CD14-positive monocyte (primary cell): ENCODE results near the gene PITRM1. TPM values are rescaled to one million over a fixed set of nuclear protein-coding genes. Genes with fewer than 3 reads are reported as not detected.

Experiments used
- DNase-seq, 3 donors: peaks; one replicate each; pipeline ENCODE4 v3.0.0-alpha.2; 2011 to 2022
- H2AFZ ChIP-seq: 2 replicates; pipeline ENCODE4 v1.6.0; 2012; ENCODE audit warnings: mild to moderate bottlenecking, low read depth, low read length, inconsistent platforms; ENCODE audit not compliant: insufficient read depth, poor library complexity, severe bottlenecking
- H3K27ac ChIP-seq, 2 donors: 1 replicate in 1 of 2; 2 replicates in 1 of 2; pipeline ENCODE4 v1.5.1; 2012 to 2013; ENCODE audit warnings: low read length in 2 of 2, control low read depth in 1 of 2, inconsistent platforms in 1 of 2, low read depth in 1 of 2, mild to moderate bottlenecking in 1 of 2
- H3K27me3 ChIP-seq, 2 donors: one replicate each; pipeline versions ENCODE4 v1.6.0 to v1.6.1; 2011 to 2013; ENCODE audit warnings: low read length in 2 of 2; ENCODE audit not compliant: control insufficient read depth in 2 of 2, insufficient read depth in 2 of 2
- H3K36me3 ChIP-seq, 2 donors: replicated peaks in 1 of 2; 1 replicate in 1 of 2; 2 replicates in 1 of 2; pipeline versions ENCODE4 v1.5.1 to v1.6.1; 2012 to 2013; ENCODE audit warnings: low read length in 2 of 2, control low read depth in 1 of 2, inconsistent platforms in 1 of 2, mild to moderate bottlenecking in 1 of 2; ENCODE audit not compliant: insufficient read depth in 2 of 2, control insufficient read depth in 1 of 2
- H3K4me1 ChIP-seq, 2 donors: 1 replicate in 1 of 2; 2 replicates in 1 of 2; pipeline versions ENCODE4 v1.5.1 to v1.6.1; 2012 to 2013; ENCODE audit warnings: low read length in 2 of 2, control low read depth in 1 of 2, inconsistent platforms in 1 of 2, mild to moderate bottlenecking in 1 of 2, moderate library complexity in 1 of 2; ENCODE audit not compliant: insufficient read depth in 2 of 2, control insufficient read depth in 1 of 2
- H3K4me2 ChIP-seq: replicated peaks from 2 replicates; pipeline ENCODE3; 2012; ENCODE audit warnings: low read length, moderate library complexity, mild to moderate bottlenecking; ENCODE audit not compliant: poor library complexity, severe bottlenecking; ENCODE audit errors: extremely low read depth
- H3K4me3 ChIP-seq, 3 experiments: fragments of 200-600 bp in 1 of 3; sonication (generic) in 1 of 3; replicated peaks in 1 of 3; 1 replicate in 2 of 3; 2 replicates in 1 of 3; pipeline ENCODE4 v1.5.1; 2011 to 2013; ENCODE audit warnings: low read length in 3 of 3, mild to moderate bottlenecking in 3 of 3, control low read depth in 2 of 3, low read depth in 2 of 3, inconsistent platforms in 1 of 3, moderate library complexity in 1 of 3
- H3K79me2 ChIP-seq: 2 replicates; pipeline ENCODE4 v1.6.0; 2012; ENCODE audit warnings: mild to moderate bottlenecking, control low read depth, inconsistent platforms, low read length, moderate library complexity; ENCODE audit not compliant: insufficient read depth
- H3K9ac ChIP-seq: 2 replicates; pipeline ENCODE4 v1.6.0; 2017; ENCODE audit warnings: low read length, mild to moderate bottlenecking; ENCODE audit not compliant: insufficient read depth, poor library complexity, severe bottlenecking
- H3K9me3 ChIP-seq, 2 donors: replicated peaks in 1 of 2; 1 replicate in 1 of 2; 2 replicates in 1 of 2; pipeline versions ENCODE4 v1.5.1 to v1.6.1; 2012 to 2013; ENCODE audit warnings: low read length in 2 of 2, control low read depth in 1 of 2; ENCODE audit not compliant: control insufficient read depth in 1 of 2, insufficient read depth in 1 of 2
- H4K20me1 ChIP-seq: 2 replicates; pipeline ENCODE4 v1.6.0; 2012; ENCODE audit warnings: mild to moderate bottlenecking, low read length, control low read depth, moderate library complexity; ENCODE audit not compliant: insufficient read depth
- H3K27ac Mint-ChIP-seq, 7 donors: one replicate each; pipeline ENCODE4 v1.8.0; 2020; ENCODE audit warnings: mild to moderate bottlenecking in 7 of 7, mixed read lengths in 7 of 7, moderate library complexity in 6 of 7, inconsistent platforms in 2 of 7
- H3K27me3 Mint-ChIP-seq, 3 donors: one replicate each; pipeline ENCODE4 v1.8.0; 2021 to 2022; ENCODE audit warnings: low read depth in 3 of 3, mild to moderate bottlenecking in 3 of 3, mixed read lengths in 3 of 3, moderate library complexity in 3 of 3, inconsistent platforms in 1 of 3
- H3K36me3 Mint-ChIP-seq, 2 donors: one replicate each; pipeline ENCODE4 v1.8.0; 2020; ENCODE audit warnings: mixed read lengths in 2 of 2, inconsistent platforms in 1 of 2, mild to moderate bottlenecking in 1 of 2
- H3K4me1 Mint-ChIP-seq: one replicate; pipeline ENCODE4 v1.8.0; 2020; ENCODE audit warnings: mild to moderate bottlenecking, mixed read lengths
- H3K4me3 Mint-ChIP-seq, 2 donors: one replicate each; pipeline ENCODE4 v1.8.0; 2020; ENCODE audit warnings: mild to moderate bottlenecking in 2 of 2, mixed read lengths in 2 of 2, moderate library complexity in 1 of 2
- H3K9me3 Mint-ChIP-seq, 7 donors: one replicate each; pipeline ENCODE4 v1.8.0; 2020 to 2022; ENCODE audit warnings: mixed read lengths in 7 of 7, mild to moderate bottlenecking in 6 of 7, moderate library complexity in 6 of 7, inconsistent platforms in 2 of 7
- WGBS: methylation state at CpG from one replicate; pipeline ENCODE4 v1.1.5; 2013; ENCODE audit warnings: missing lambda C conversion rate; ENCODE audit not compliant: insufficient coverage; 5-methylcytosine and 5-hydroxymethylcytosine counted together
- intact Hi-C, 2 donors: fragments of 100-400 bp; cut with micrococcal nuclease; formaldehyde crosslinking; loops; one replicate each; pipeline versions ENCODE4 v1.15.0 to v1.15.1; 2023
- polyA plus RNA-seq, 3 donors: library from polyadenylated mRNA; depleted of rRNA in 1 of 3; unstranded in 2 of 3; stranded (reverse) in 1 of 3; fragments of 300-500 nt in 2 of 3; fragments of >200 nt in 1 of 3; fragmentation: Illumina TruSeq in 2 of 3; gene quantifications; 1 replicate in 2 of 3; 2 replicates in 1 of 3; pipeline ENCODE4 v1.2.3, GENCODE V29; 2012 to 2021
- TF ChIP-seq, protein P1 (sequence below): fragments of 200-600 bp; IDR thresholded peaks from one replicate; pipeline ENCODE4 v1.8.0; 2022; ENCODE audit warnings: antibody characterized with exemption, mild to moderate bottlenecking

The PITRM1 gene
- polyA plus RNA-seq, 3 donors = 15.3 to 45.7 (median 23.2) TPM

DNA sequence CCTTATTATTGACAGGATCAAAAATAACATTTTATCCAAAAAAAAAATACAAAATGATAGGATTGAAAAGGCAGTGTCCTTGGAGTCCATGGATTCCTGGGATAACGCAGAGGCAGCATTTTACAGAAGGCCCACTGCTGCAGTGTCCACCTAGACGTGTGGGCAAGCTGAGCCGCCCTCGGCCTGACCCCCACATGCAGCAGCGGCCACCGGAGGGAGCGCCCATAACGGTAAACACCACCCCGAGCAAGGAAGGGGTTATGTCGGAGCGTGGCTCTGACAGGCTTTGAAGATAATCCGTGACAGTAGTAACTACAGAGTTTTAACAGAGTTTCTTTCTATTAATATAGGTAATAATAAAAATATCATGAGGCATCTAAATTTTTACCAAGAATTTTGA, 45.3 kb upstream of the PITRM1 start:
- H3K4me3 Mint-ChIP-seq = no peak overlapping the region
- no peaks in the 10 kb centered on the region for H3K4me1 Mint-ChIP-seq
- H3K79me2 ChIP-seq = no peaks in the 10 kb centered on the region
- no peaks in the 10 kb centered on the region for H4K20me1 ChIP-seq
- no peaks in the 10 kb centered on the region for H3K4me1 ChIP-seq
- H3K27ac ChIP-seq = no peak overlapping the region
- TF ChIP-seq, protein P1, sequence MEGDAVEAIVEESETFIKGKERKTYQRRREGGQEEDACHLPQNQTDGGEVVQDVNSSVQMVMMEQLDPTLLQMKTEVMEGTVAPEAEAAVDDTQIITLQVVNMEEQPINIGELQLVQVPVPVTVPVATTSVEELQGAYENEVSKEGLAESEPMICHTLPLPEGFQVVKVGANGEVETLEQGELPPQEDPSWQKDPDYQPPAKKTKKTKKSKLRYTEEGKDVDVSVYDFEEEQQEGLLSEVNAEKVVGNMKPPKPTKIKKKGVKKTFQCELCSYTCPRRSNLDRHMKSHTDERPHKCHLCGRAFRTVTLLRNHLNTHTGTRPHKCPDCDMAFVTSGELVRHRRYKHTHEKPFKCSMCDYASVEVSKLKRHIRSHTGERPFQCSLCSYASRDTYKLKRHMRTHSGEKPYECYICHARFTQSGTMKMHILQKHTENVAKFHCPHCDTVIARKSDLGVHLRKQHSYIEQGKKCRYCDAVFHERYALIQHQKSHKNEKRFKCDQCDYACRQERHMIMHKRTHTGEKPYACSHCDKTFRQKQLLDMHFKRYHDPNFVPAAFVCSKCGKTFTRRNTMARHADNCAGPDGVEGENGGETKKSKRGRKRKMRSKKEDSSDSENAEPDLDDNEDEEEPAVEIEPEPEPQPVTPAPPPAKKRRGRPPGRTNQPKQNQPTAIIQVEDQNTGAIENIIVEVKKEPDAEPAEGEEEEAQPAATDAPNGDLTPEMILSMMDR = no peak
- no peaks in the 10 kb centered on the region for H3K27me3 ChIP-seq
- H2AFZ ChIP-seq = no peak overlapping the region
- peaks cover 0 to 9% (median 0%) of the 10 kb centered on the region in 3 donors for H3K27me3 Mint-ChIP-seq
- H3K9ac ChIP-seq = no peak overlapping the region
- H3K9me3 Mint-ChIP-seq = peaks cover 0 to 7% (median 0%) of the 10 kb centered on the region in 7 donors
- no peaks in the 10 kb centered on the region for H3K9me3 ChIP-seq
- intact Hi-C loops = no loop called here
- H3K27ac Mint-ChIP-seq = no peak overlapping the region
- no peak overlapping the region for H3K4me2 ChIP-seq
- H3K4me3 ChIP-seq = no peak overlapping the region
- H3K36me3 ChIP-seq = no peaks in the 10 kb centered on the region
- 100% methylated on average over 7 of the region's 12 CpGs for WGBS
- DNase-seq = no peak
- no peaks in the 10 kb centered on the region for H3K36me3 Mint-ChIP-seq

DNA sequence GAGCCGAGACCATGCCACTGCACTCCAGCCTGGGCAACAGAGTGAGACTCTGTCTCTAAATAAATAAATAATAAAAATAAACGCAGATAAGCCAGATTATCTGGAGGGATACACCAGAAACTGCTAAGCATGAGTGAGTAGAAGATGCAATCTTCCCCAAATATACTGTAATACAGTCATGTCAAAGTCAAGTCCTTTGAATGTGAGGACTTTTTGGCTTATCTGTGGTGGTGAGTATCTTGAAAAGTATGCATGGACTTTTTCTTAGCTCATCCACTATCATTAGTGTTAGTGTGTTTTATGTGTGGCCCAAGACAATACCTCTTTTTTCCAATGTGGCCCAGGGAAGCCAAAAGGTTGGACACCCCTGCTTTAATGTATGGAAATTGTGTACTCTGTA, 44.7 kb upstream of the PITRM1 start:
- TF ChIP-seq, protein P1 = no peak
- H3K4me1 ChIP-seq = no peaks in the 10 kb centered on the region
- no peak overlapping the region for H3K4me2 ChIP-seq
- no peaks in the 10 kb centered on the region for H3K36me3 ChIP-seq
- no peak overlapping the region for H2AFZ ChIP-seq
- no peak overlapping the region for H3K4me3 ChIP-seq
- Mint-ChIP-seq H3K9me3 (peaks cover 0 to 7% (median 0%) of the 10 kb centered on the region in 7 donors), H3K4me3 (no peak overlapping the region), H3K4me1 (no peaks in the 10 kb centered on the region), H3K27ac (no peak overlapping the region), H3K27me3 (peaks cover 0 to 9% (median 0%) of the 10 kb centered on the region in 3 donors), H3K36me3 (no peaks in the 10 kb centered on the region)
- no peak for DNase-seq
- no peaks in the 10 kb centered on the region for H3K27me3 ChIP-seq
- H4K20me1 ChIP-seq = no peaks in the 10 kb centered on the region
- H3K27ac ChIP-seq = no peak overlapping the region
- no peak overlapping the region for H3K9ac ChIP-seq
- H3K79me2 ChIP-seq = no peaks in the 10 kb centered on the region
- H3K9me3 ChIP-seq = no peaks in the 10 kb centered on the region
- WGBS = no CpG with 5 or more reads among the region's 2 CpGs
- intact Hi-C loops = no loop called here
